GM18870 (cell line): ENCODE data around the gene KCNAB2.

ENCODE experiments used
- ATAC-seq: cut with Tn5 transposase; IDR thresholded peaks from one replicate; pipeline ENCODE4 v1.9.1; 2021; ENCODE audit warnings: moderate library complexity; ENCODE audit not compliant: unreplicated experiment

Gene KCNAB2

GRCh38 chr1:6094801-6095505 lies 49.3 kb downstream of the KCNAB2 start:
- no peak for ATAC-seq

- ATAC-seq, result no peak
Measured at GRCh38 chr1:6095511-6096242, 50.0 kb downstream of the KCNAB2 start.

GRCh38 chr1:6096243-6097116 lies 50.8 kb downstream of the KCNAB2 start:
- ATAC-seq, result no peak

GRCh38 chr1:6097117-6097595 lies 51.5 kb downstream of the KCNAB2 start:
- ATAC-seq, result no peak

GRCh38 chr1:6097824-6098223 lies 52.1 kb downstream of the KCNAB2 start:
- ATAC-seq, result no peak

GRCh38 chr1:6098303-6099215 lies 52.9 kb downstream of the KCNAB2 start:
- no peak for ATAC-seq

- no peak for ATAC-seq
Measured at GRCh38 chr1:6099297-6099696, 53.6 kb downstream of the KCNAB2 start.

- ATAC-seq, result no peak
Measured at GRCh38 chr1:6099787-6100765, 54.4 kb downstream of the KCNAB2 start.

- no peak for ATAC-seq
Measured at GRCh38 chr1:6100861-6101783, 55.4 kb downstream of the KCNAB2 start.

GRCh38 chr1:6101826-6102531 lies 56.3 kb downstream of the KCNAB2 start:
- ATAC-seq, result no peak

- no peak for ATAC-seq
Measured at GRCh38 chr1:6102532-6102845, 56.8 kb downstream of the KCNAB2 start.

- ATAC-seq, result no peak
Measured at GRCh38 chr1:6103111-6103853, 57.6 kb downstream of the KCNAB2 start.

GRCh38 chr1:6103854-6104530 lies 58.3 kb downstream of the KCNAB2 start:
- no peak for ATAC-seq

GRCh38 chr1:6104631-6105030 lies 58.9 kb downstream of the KCNAB2 start:
- ATAC-seq, result no peak

GRCh38 chr1:6105218-6105679 lies 59.6 kb downstream of the KCNAB2 start:
- no peak for ATAC-seq

- ATAC-seq, result no peak
Measured at GRCh38 chr1:6105763-6106162, 60.1 kb downstream of the KCNAB2 start.
